Small intestine (tissue), 7 donors: ENCODE measurements around the gene REXO4. TPM values are rescaled to one million over a fixed set of nuclear protein-coding genes. Genes with fewer than 3 reads are reported as not detected.
"Not testable (repeated sequence)": the region's sequence is repeated elsewhere in the genome, so short reads cannot be mapped to it uniquely, and the experiment has no call there.

Experiments
- DNase-seq, 2 donors: peaks; one replicate each; pipeline versions ENCODE4 v3.0.0 to v3.0.0-alpha.2; 2013
- FAIRE-seq: peaks from 2 replicates; lab custom pipeline; 2012; peaks lifted over from hg19 to GRCh38; lab: Jason Lieb, UNC
- H3K27ac ChIP-seq, 3 donors: one replicate each; pipeline ENCODE4 v1.5.1; 2013; ENCODE audit warnings: low read length in 2 of 3, mild to moderate bottlenecking in 2 of 3, control low read depth in 1 of 3, inconsistent platforms in 1 of 3, low read depth in 1 of 3, moderate library complexity in 1 of 3
- H3K27me3 ChIP-seq, 3 donors: one replicate each; pipeline ENCODE4 v1.6.1; 2013; ENCODE audit warnings: low read length in 3 of 3, inconsistent platforms in 1 of 3; ENCODE audit not compliant: control insufficient read depth in 3 of 3, insufficient read depth in 3 of 3
- H3K36me3 ChIP-seq, 3 donors: one replicate each; pipeline ENCODE4 v1.6.1; 2013; ENCODE audit warnings: low read length in 3 of 3, inconsistent platforms in 1 of 3, low read depth in 1 of 3, mild to moderate bottlenecking in 1 of 3, moderate library complexity in 1 of 3; ENCODE audit not compliant: control insufficient read depth in 3 of 3, insufficient read depth in 2 of 3
- H3K4me1 ChIP-seq, 3 donors: one replicate each; pipeline ENCODE4 v1.6.1; 2013; ENCODE audit warnings: low read length in 2 of 3, inconsistent platforms in 1 of 3, low read depth in 1 of 3, mild to moderate bottlenecking in 1 of 3, moderate library complexity in 1 of 3; ENCODE audit not compliant: control insufficient read depth in 3 of 3, insufficient read depth in 2 of 3
- H3K4me3 ChIP-seq, 3 donors: one replicate each; pipeline ENCODE4 v1.5.1; 2013; ENCODE audit warnings: low read length in 3 of 3, control low read depth in 1 of 3, inconsistent platforms in 1 of 3, low read depth in 1 of 3, mild to moderate bottlenecking in 1 of 3, moderate library complexity in 1 of 3
- H3K9me3 ChIP-seq, 2 donors: one replicate each; pipeline ENCODE4 v1.6.1; 2013; ENCODE audit warnings: low read depth in 1 of 2, low read length in 1 of 2; ENCODE audit not compliant: control insufficient read depth in 2 of 2, insufficient read depth in 1 of 2
- WGBS, 3 donors: extraction: QIAGEN DNeasy Blood & Tissue Kit; methylation state at CpG; one replicate each; pipeline ENCODE4 v1.1.7; 2013; 5-methylcytosine and 5-hydroxymethylcytosine counted together
- polyA plus RNA-seq, 4 donors: library from polyadenylated mRNA; stranded (reverse) in 3 of 4; unstranded in 1 of 4; fragments of 200-250 nt in 3 of 4; fragments of 120-200 nt in 1 of 4; gene quantifications; one replicate each; pipeline versions ENCODE4 v1.2.1 to v1.2.3, GENCODE V29; 2013
- donor health status: healthy with polysubstance abuse.
- donor health status: control.
- donor health status: control.
- donor health status: Bipolar disorder and iron deficiency.
- donor health status: healthy.

REXO4 gene
- polyA plus RNA-seq, 4 donors: 18.9 to 25.7 (median 21.5) TPM

DNA sequence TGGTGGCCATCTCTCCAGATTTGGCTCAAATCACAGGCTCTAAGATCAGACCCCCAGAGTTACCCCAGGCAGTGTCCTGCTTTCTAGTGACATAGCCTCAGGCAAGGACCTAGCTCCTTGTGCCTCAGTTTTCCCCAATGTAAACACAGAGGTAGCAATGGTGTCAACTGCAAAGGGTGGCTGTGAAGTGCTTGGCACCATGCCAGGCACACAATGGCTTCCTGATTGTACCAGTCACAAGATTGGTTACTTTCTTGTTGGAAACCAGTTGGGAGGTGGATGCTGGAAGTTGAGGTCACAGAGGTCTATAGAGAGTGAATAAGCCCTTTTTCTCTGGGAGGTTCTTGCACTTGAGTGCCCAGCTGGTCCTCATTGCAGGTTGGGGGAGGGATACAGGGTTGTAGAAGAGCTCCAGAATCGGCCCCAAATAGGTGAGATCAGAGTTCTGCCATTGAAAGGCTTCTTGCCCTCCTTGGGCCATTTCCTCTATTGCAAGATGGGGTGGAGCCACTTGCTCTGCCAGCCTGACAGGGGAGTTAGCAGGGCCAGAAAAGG lies 39.3 kb downstream of the REXO4 start:
- Histone ChIP-seq H3K4me3 (no peak overlapping the region), H3K36me3 (peaks cover 0 to 2% (median 0%) of the 10 kb centered on the region in 3 donors), H3K27ac (no peak overlapping the region), H3K9me3 (peaks cover 0 to 7% of the 10 kb centered on the region in 2 donors), H3K27me3 (no peaks in the 10 kb centered on the region), H3K4me1 (peaks cover 2 to 15% (median 6%) of the 10 kb centered on the region in 3 donors)
- WGBS, 3 donors: 86 to 100% (median 94%) methylated on average over 1 of the region's 1 CpG
- DNase-seq (peak in 1 of 2 donors; percentile 33), FAIRE-seq (no peak)

DNA sequence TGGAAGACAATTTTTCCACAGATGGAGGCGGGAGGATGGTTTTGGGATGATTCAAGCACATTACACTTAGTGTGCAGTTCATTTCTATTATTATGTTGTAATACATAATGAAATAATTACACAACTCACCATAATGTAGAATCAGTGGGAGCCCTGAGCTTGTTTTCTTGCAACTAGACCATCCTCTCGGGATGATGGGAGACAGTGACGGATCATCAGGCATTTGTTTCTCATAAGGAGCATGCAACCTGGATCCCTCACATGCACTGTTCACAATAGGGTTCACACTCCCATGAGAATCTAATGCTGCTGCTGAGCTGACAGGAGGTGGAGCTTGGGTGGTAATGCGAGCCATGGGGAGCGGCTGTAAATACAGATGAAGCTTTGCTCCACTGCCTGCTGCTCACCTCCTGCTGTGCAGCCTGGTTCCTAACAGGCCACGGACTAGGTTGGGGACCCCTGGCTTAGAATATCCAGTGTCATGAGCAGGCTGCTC lies 40.0 kb downstream of the REXO4 start:
- Histone ChIP-seq H3K4me1 (peaks cover 8 to 22% (median 8%) of the 10 kb centered on the region in 3 donors), H3K9me3 (peaks cover 0 to 7% of the 10 kb centered on the region in 2 donors), H3K36me3 (peaks cover 0 to 9% (median 2%) of the 10 kb centered on the region in 3 donors), H3K4me3 (no peak overlapping the region), H3K27me3 (no peaks in the 10 kb centered on the region), H3K27ac (no peak overlapping the region)
- 75 to 78% (median 77%) methylated on average over 6 of the region's 6 CpGs for WGBS, 3 donors
- DNase-seq (peak in 1 of 2 donors; percentile 34), FAIRE-seq (no peak)

DNA sequence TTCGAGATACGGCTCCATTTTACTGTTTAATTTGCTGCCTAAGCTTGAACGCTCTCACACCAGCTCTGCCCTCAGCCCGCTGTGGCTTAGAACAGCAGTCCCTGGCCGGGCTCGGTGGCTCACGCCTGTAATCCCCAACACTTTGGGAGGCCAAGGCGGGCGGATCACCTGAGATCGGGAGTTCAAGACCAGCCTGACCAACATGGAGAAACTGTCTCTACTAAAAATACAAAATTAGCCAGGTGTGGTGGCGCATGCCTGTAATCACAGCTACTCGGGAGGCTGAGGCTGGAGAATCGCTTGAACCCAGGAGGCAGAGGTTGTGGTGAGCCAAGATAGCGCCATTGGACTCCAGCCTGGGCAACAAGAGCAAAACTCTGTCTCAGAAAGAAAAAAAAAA lies 40.5 kb downstream of the REXO4 start:
- 86 to 94% (median 90%) methylated on average over 14 of the region's 14 CpGs for WGBS, 3 donors
- FAIRE-seq, H3K27ac ChIP-seq, H3K27me3 ChIP-seq, H3K4me3 ChIP-seq, H3K9me3 ChIP-seq, DNase-seq: not testable (repeated sequence)
- peaks cover 0 to 13% (median 5%) of the 10 kb centered on the region in 3 donors for H3K36me3 ChIP-seq
- H3K4me1 ChIP-seq: peaks cover 12 to 27% (median 13%) of the 10 kb centered on the region in 3 donors

- H3K4me1 ChIP-seq: peaks cover 15 to 40% (median 17%) of the 10 kb centered on the region in 3 donors
- peak within 1 kb of the TSS; percentile 92 to 100 (median 96) for H3K4me3 ChIP-seq
- H3K9me3 ChIP-seq: peaks cover 0 to 7% of the 10 kb centered on the region in 2 donors
- FAIRE-seq (no peak), DNase-seq (peak; percentile 96 to 99)
- peaks cover 0 to 26% (median 5%) of the 10 kb centered on the region in 3 donors for H3K36me3 ChIP-seq
- WGBS, 3 donors: 0 to 1% (median 0%) methylated on average over 69 to 120 of the region's 120 CpGs
- H3K27me3 ChIP-seq: no peaks in the 10 kb centered on the region
- H3K27ac ChIP-seq: peak within 1 kb of the TSS; percentile 99 to 100 (median 99)
Measured at GRCh38 chr9:133375724-133376654, 41.8 kb downstream of the REXO4 start, which contains the start of the genes STKLD1 and SURF4. STKLD1 (plus strand) TSS chr9:133376366; CDS start chr9:133376474, 108 bp downstream. SURF4 (minus strand) TSS chr9:133376060; CDS start chr9:133375969, 91 bp downstream.

DNA sequence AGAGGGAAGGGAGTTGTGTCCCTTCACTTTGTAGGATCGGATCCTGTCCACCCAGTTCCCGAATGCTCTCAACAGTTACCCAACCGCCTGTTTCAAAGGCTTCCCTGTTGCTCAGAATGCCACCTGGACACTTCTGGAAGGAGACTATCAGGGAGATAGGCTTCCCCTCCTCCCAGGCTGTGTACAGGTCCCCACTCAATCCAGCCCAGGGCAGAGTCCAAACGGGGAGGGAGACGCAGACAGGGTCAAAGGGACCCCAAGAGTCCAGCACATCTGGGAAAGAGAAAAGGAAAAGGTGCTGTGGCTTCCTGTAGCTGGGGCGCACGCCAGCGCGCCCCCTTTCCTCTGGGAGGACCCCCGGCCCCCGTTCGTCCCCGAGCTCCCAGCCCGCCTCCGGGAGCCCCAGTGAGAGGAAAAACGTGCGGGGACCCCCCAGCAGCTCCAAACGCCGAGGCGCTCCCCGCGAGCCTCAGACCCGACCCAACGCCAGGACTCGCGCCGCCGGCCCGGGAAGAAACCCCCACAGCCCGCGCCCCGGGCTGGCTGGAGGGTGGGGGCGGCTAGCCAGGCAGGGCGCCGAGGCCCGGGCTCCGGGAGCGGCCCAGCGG lies 42.6 kb downstream of the REXO4 start:
- DNase-seq (peak; percentile 91 to 93), FAIRE-seq (no peak)
- Histone ChIP-seq H3K4me1 (peaks cover 17 to 47% (median 18%) of the 10 kb centered on the region in 3 donors), H3K4me3 (peak overlapping the region; percentile 92 to 100 (median 96)), H3K27me3 (no peaks in the 10 kb centered on the region), H3K27ac (peak overlapping the region; percentile 99 to 100 (median 99)), H3K9me3 (peaks cover 0 to 7% of the 10 kb centered on the region in 2 donors), H3K36me3 (peaks cover 3 to 33% (median 5%) of the 10 kb centered on the region in 3 donors)
- WGBS, 3 donors: 0 to 1% (median 0%) methylated on average over 15 to 39 of the region's 39 CpGs

DNA sequence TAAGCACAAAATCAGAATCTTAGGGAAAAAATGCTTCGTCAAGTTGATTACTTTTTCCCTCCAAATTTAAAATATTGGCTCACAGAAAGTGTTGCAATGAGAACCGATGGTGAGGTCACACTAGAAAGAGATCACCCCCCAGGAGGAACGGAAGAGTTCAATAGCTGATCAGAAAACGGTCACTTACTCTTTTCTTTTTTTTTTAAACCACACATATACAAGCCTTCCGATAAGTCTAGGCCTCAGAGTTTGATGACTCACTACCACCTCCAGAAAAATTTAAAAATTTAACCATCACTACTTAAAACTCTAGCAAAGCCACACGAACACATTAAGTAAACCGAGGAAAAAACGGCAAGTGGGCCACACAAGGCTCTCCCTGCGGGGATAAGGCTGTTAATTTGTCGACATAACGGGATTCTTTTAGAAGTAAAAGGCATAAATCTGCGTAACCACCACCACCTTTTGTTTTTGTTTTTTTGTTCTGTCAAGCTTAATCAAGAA lies 43.1 kb downstream of the REXO4 start:
- peak overlapping the region; percentile 92 to 100 (median 96) for H3K4me3 ChIP-seq
- H3K27me3 ChIP-seq: no peaks in the 10 kb centered on the region
- 3 to 10% (median 3%) methylated on average over 12 of the region's 12 CpGs for WGBS, 3 donors
- H3K27ac ChIP-seq: peak overlapping the region; percentile 99 to 100 (median 99)
- FAIRE-seq (no peak), DNase-seq (no peak)
- H3K36me3 ChIP-seq: peaks cover 4 to 39% (median 5%) of the 10 kb centered on the region in 3 donors
- peaks cover 0 to 7% of the 10 kb centered on the region in 2 donors for H3K9me3 ChIP-seq
- H3K4me1 ChIP-seq: peaks cover 21 to 53% (median 22%) of the 10 kb centered on the region in 3 donors

- Histone ChIP-seq H3K27ac (peak overlapping the region; percentile 69 to 89 (median 69)), H3K4me1 (peaks cover 22 to 75% (median 26%) of the 10 kb centered on the region in 3 donors), H3K27me3 (no peaks in the 10 kb centered on the region), H3K9me3 (no peaks in the 10 kb centered on the region), H3K4me3 (no peak overlapping the region), H3K36me3 (peaks cover 6 to 59% (median 8%) of the 10 kb centered on the region in 3 donors)
- DNase-seq (no peak), FAIRE-seq (no peak)
- 62 to 65% (median 64%) methylated on average over 7 of the region's 7 CpGs for WGBS, 3 donors
Measured at GRCh38 chr9:133372144-133372543, 45.7 kb downstream of the REXO4 start.
